NB4 (cell line): ENCODE results near the gene RPL10A.

Experiments used
- CTCF ChIP-seq: IDR thresholded peaks from one replicate; pipeline ENCODE4 v1.5.1; 2012; ENCODE audit warnings: low read depth, low read length
- MAX ChIP-seq: IDR thresholded peaks from 2 replicates; pipeline ENCODE4 v1.6.1; 2011; ENCODE audit warnings: low read depth, low read length
- MYC ChIP-seq: IDR thresholded peaks from 2 replicates; pipeline ENCODE4 v1.6.1; 2011; ENCODE audit warnings: low read depth, low read length
- POLR2A ChIP-seq: IDR thresholded peaks from 2 replicates; pipeline ENCODE4 v1.6.1; 2011; ENCODE audit warnings: mild to moderate bottlenecking; ENCODE audit not compliant: insufficient read length; ENCODE audit errors: extremely low read depth

DNA sequence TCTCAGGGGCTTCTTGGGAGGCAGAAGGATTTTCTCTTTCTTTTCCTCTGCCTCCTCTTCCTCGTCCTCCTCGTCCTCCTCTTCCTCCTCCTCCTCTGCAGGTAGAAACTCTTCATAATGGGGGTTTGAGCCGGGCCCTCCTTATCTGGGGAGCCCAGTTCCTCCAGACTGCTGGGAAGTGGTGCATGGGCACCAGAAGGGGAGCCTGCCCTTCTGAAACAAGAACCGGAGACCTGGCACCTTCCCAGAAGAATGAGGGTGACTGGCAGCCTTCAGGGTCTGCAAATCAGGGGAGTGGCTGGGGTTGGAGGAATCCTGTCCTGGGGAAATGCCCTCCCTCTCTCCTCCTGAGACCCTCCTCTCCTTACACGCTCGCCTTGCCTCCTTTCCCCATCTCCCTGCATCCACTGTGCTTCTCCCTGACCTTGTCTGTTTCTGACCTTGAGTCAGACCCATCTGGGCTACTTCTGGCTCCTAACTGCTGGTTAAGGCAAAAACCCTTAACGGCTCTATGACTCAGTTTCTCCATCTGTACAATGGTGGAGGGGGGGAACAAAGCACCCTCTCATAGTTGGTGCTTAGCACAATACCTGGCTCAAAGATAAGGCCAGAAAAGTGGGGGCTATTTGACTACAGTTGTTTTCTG, 42.8 kb downstream of the RPL10A start:
- no peak for TF ChIP-seq CTCF
- TF ChIP-seq POLR2A, result no peak
- no peak for TF ChIP-seq MAX
- TF ChIP-seq MYC, result no peak
